IMR-90 (cell line): ENCODE results near the gene CCDC40. TPM values are rescaled to one million over a fixed set of nuclear protein-coding genes. Genes with fewer than 3 reads are reported as not detected.

Source experiments
- ATAC-seq: fragments of 200-7000 bp; cut with Tn5 transposase; 2 replicates; pipeline ENCODE4 v1.9.1; 2020; ENCODE audit warnings: low read depth, mild to moderate bottlenecking, moderate library complexity
- BruUV-seq: library from RNA; stranded (reverse); fragments of 400-500 nt; replicated peaks from 2 replicates; lab custom pipeline; 2021; lab: Mats Ljungman, UMichigan
- CTCF ChIA-PET: fragments of 300-600 bp; formaldehyde crosslinking; extraction: SDS; loops from one replicate; lab custom pipeline; 2021; ENCODE audit warnings: antibody characterized with exemption; lab: Yijun Ruan, JAX
- POLR2A ChIA-PET: fragments of 300-600 bp; sonication (Branson Sonifier 250); formaldehyde crosslinking; loops from one replicate; lab custom pipeline; 2022; ENCODE audit warnings: antibody characterized with exemption; ENCODE audit not compliant: unreplicated experiment; lab: Charles Lee
- DNase-seq: peaks from one replicate; pipeline ENCODE4 v3.0.0; 2013
- H2AFZ ChIP-seq: replicated peaks from 2 replicates; pipeline ENCODE3; 2013; ENCODE audit warnings: low read length, mild to moderate bottlenecking; ENCODE audit not compliant: poor library complexity
- H2AK5ac ChIP-seq: 2 replicates; pipeline ENCODE4 v1.6.1; 2013; ENCODE audit warnings: low read depth, low read length, inconsistent platforms
- H2AK9ac ChIP-seq: replicated peaks from 2 replicates; pipeline ENCODE3; 2013; ENCODE audit warnings: mild to moderate bottlenecking, low read depth, low read length, moderate library complexity; ENCODE audit not compliant: poor library complexity
- H2BK120ac ChIP-seq: 2 replicates; pipeline ENCODE4 v1.6.1; 2013; ENCODE audit warnings: low read depth, low read length, inconsistent platforms
- H2BK15ac ChIP-seq: 3 replicates; pipeline ENCODE4 v1.6.1; 2013; ENCODE audit warnings: low read depth, low read length, inconsistent platforms
- H2BK20ac ChIP-seq: 2 replicates; pipeline ENCODE4 v1.6.1; 2013; ENCODE audit warnings: low read depth, mild to moderate bottlenecking, inconsistent platforms, low read length, moderate library complexity
- H2BK5ac ChIP-seq: 2 replicates; pipeline ENCODE4 v1.6.1; 2013; ENCODE audit warnings: mild to moderate bottlenecking, low read depth, low read length, inconsistent platforms; ENCODE audit not compliant: poor library complexity, severe bottlenecking
- H3K14ac ChIP-seq: replicated peaks from 2 replicates; pipeline ENCODE4 v1.6.1; 2013; ENCODE audit warnings: low read depth, low read length, inconsistent platforms
- H3K18ac ChIP-seq: 2 replicates; pipeline ENCODE4 v1.6.1; 2013; ENCODE audit warnings: low read depth, low read length, control low read depth
- H3K23ac ChIP-seq: 2 replicates; pipeline ENCODE4 v1.6.1; 2013; ENCODE audit warnings: low read depth, low read length, inconsistent platforms
- H3K27ac ChIP-seq: 2 replicates; pipeline ENCODE4 v1.5.1; 2013; ENCODE audit warnings: mild to moderate bottlenecking, control low read depth, low read length; ENCODE audit not compliant: insufficient read depth
- H3K27me3 ChIP-seq: 2 replicates; pipeline ENCODE4 v1.6.1; 2013; ENCODE audit warnings: low read length; ENCODE audit not compliant: control insufficient read depth, insufficient read depth
- H3K36me3 ChIP-seq: 2 replicates; pipeline ENCODE4 v1.6.1; 2013; ENCODE audit warnings: low read length, mixed read lengths; ENCODE audit not compliant: control insufficient read depth, insufficient read depth
- H3K4ac ChIP-seq: 2 replicates; pipeline ENCODE4 v1.6.1; 2013; ENCODE audit warnings: low read depth, low read length, inconsistent platforms
- H3K4me1 ChIP-seq: 2 replicates; pipeline ENCODE4 v1.6.1; 2013; ENCODE audit warnings: low read length, mixed read lengths; ENCODE audit not compliant: control insufficient read depth, insufficient read depth
- H3K4me2 ChIP-seq: 2 replicates; pipeline ENCODE4 v1.6.1; 2013; ENCODE audit warnings: low read depth, mild to moderate bottlenecking, control low read depth, low read length, moderate library complexity
- H3K4me3 ChIP-seq: 2 replicates; pipeline ENCODE4 v1.5.1; 2013; ENCODE audit warnings: low read depth, mild to moderate bottlenecking, control low read depth, low read length, moderate library complexity; ENCODE audit not compliant: insufficient read depth
- H3K56ac ChIP-seq: 2 replicates; pipeline ENCODE4 v1.6.1; 2013; ENCODE audit warnings: low read length, inconsistent platforms; ENCODE audit not compliant: insufficient read depth; ENCODE audit errors: extremely low read depth
- H3K79me1 ChIP-seq, 2 experiments: 2 replicates each; pipeline ENCODE4 v1.6.1; 2013; ENCODE audit warnings: low read length in 2 of 2, inconsistent platforms in 1 of 2, low read depth in 1 of 2
- H3K9ac ChIP-seq: 2 replicates; pipeline ENCODE4 v1.6.1; 2013; ENCODE audit warnings: low read depth, low read length, control low read depth
- H3K9me1 ChIP-seq: 2 replicates; pipeline ENCODE4 v1.6.1; 2013; ENCODE audit warnings: low read length, inconsistent platforms; ENCODE audit not compliant: insufficient read depth
- H3K9me3 ChIP-seq: 2 replicates; pipeline ENCODE4 v1.6.1; 2013; ENCODE audit warnings: low read length; ENCODE audit not compliant: control insufficient read depth, insufficient read depth
- H4K20me1 ChIP-seq: 2 replicates; pipeline ENCODE4 v1.6.1; 2013; ENCODE audit warnings: low read length, inconsistent platforms; ENCODE audit not compliant: insufficient read depth
- H4K5ac ChIP-seq: 2 replicates; pipeline ENCODE4 v1.6.1; 2013; ENCODE audit warnings: mild to moderate bottlenecking, low read depth, low read length, control low read depth
- H4K8ac ChIP-seq, 2 experiments: 2 replicates each; pipeline ENCODE4 v1.6.1; 2013; ENCODE audit warnings: low read depth in 2 of 2, low read length in 2 of 2, control low read depth in 1 of 2, inconsistent platforms in 1 of 2
- H4K91ac ChIP-seq: 2 replicates; pipeline ENCODE4 v1.6.1; 2013; ENCODE audit warnings: low read depth, low read length, inconsistent platforms; ENCODE audit not compliant: insufficient read depth
- BHLHE40 ChIP-seq: fragments of 150-350 bp; IDR thresholded peaks from 2 replicates; pipeline ENCODE4 v1.6.1; 2016; ENCODE audit warnings: mild to moderate bottlenecking, low read depth, low read length
- CEBPB ChIP-seq: IDR thresholded peaks from 2 replicates; pipeline ENCODE4 v1.6.1; 2012; ENCODE audit warnings: low read depth, low read length, improper control_type of control experiment
- CHD1 ChIP-seq: IDR thresholded peaks from 2 replicates; pipeline ENCODE4 v1.6.1; 2012; ENCODE audit warnings: low read depth, low read length, improper control_type of control experiment
- FOS ChIP-seq: fragments of 150-350 bp; IDR thresholded peaks from 2 replicates; pipeline ENCODE4 v1.6.1; 2016; ENCODE audit warnings: low read depth, low read length
- MAFK ChIP-seq: IDR thresholded peaks from 2 replicates; pipeline ENCODE4 v1.6.1; 2012; ENCODE audit warnings: low read depth, low read length, improper control_type of control experiment
- MAZ ChIP-seq: IDR thresholded peaks from 2 replicates; pipeline ENCODE4 v1.6.1; 2012; ENCODE audit warnings: low read depth, mild to moderate bottlenecking, low read length, improper control_type of control experiment, moderate library complexity, borderline replicate concordance
- MXI1 ChIP-seq: IDR thresholded peaks from 2 replicates; pipeline ENCODE4 v1.6.1; 2012; ENCODE audit warnings: low read depth, mild to moderate bottlenecking, low read length, moderate library complexity, borderline replicate concordance
- NFE2L2 ChIP-seq: fragments of 150-350 bp; IDR thresholded peaks from 2 replicates; pipeline ENCODE4 v1.6.1; 2016; ENCODE audit warnings: low read depth, mild to moderate bottlenecking, low read length
- POLR2A ChIP-seq: IDR thresholded peaks from 2 replicates; pipeline ENCODE4 v1.6.1; 2012; ENCODE audit warnings: mild to moderate bottlenecking, low read depth, low read length
- RAD21 ChIP-seq: IDR thresholded peaks from 2 replicates; pipeline ENCODE4 v1.6.1; 2012; ENCODE audit warnings: low read length, improper control_type of control experiment
- RCOR1 ChIP-seq: IDR thresholded peaks from 2 replicates; pipeline ENCODE4 v1.6.1; 2012; ENCODE audit warnings: mild to moderate bottlenecking, low read length, improper control_type of control experiment; ENCODE audit not compliant: insufficient replicate concordance
- RFX5 ChIP-seq: IDR thresholded peaks from 2 replicates; pipeline ENCODE4 v1.8.0; 2012; ENCODE audit warnings: low read depth, mild to moderate bottlenecking, low read length, moderate library complexity
- SMC3 ChIP-seq: fragments of 150-350 bp; IDR thresholded peaks from 2 replicates; pipeline ENCODE4 v1.6.1; 2016; ENCODE audit warnings: low read depth, mild to moderate bottlenecking, antibody characterized with exemption, low read length, moderate library complexity
- USF2 ChIP-seq: fragments of 150-350 bp; IDR thresholded peaks from 2 replicates; pipeline ENCODE4 v1.6.1; 2017; ENCODE audit warnings: mild to moderate bottlenecking, antibody characterized with exemption, low read length, low read depth
- WGBS, 2 experiments: methylation state at CpG; one replicate each; pipeline versions ENCODE4 v1.1.5 to v1.1.7; 2013; ENCODE audit warnings: missing lambda C conversion rate in 2 of 2; ENCODE audit not compliant: insufficient read length in 1 of 2; ENCODE audit errors: extremely low coverage in 2 of 2; 5-methylcytosine and 5-hydroxymethylcytosine counted together
- dilution Hi-C: fragments of 300-500 bp; cut with HindIII; formaldehyde crosslinking; loops from one replicate; pipeline ENCODE4 v1.14.3; 2018; ENCODE audit warnings: low sequenced_read_pairs; ENCODE audit not compliant: unreplicated experiment
- in situ Hi-C: fragments of 300-500 bp; cut with MboI; formaldehyde crosslinking; loops from 3 replicates; pipeline ENCODE4 v1.14.3; 2019; ENCODE audit warnings: low sequenced_read_pairs, inconsistent platforms, mixed read lengths
- intact Hi-C: fragments of 100-400 bp; cut with micrococcal nuclease; formaldehyde crosslinking; loops from 2 replicates; pipeline ENCODE4 v1.10.0; 2022
- polyA plus RNA-seq, 3 experiments: library from polyadenylated mRNA; depleted of rRNA; stranded (reverse); fragments of >200 nt; gene quantifications; 2 replicates each; pipeline ENCODE4 v1.2.3, GENCODE V29; 2012; ENCODE audit warnings: low replicate concordance in 1 of 3
- total RNA-seq: library from RNA; depleted of rRNA; stranded (reverse); fragments of >200 nt; gene quantifications from 2 replicates; pipeline ENCODE4 v1.2.3, GENCODE V29; 2012
- TF ChIP-seq, protein P1 (sequence below): fragments of 150-350 bp; IDR thresholded peaks from 2 replicates; pipeline ENCODE4 v1.6.1; 2016; ENCODE audit warnings: low read depth, mild to moderate bottlenecking, low read length, moderate library complexity, borderline replicate concordance
- TF ChIP-seq, protein P2 (sequence below): conservative IDR thresholded peaks from 2 replicates; pipeline ENCODE4 v1.5.1; 2012; ENCODE audit warnings: mild to moderate bottlenecking, low read depth, low read length, improper control_type of control experiment

The CCDC40 gene
- total and polyA plus RNA-seq, 2 of the 4 experiments (the other 2 are of a cell fraction) = 0.90 to 4.7 TPM

DNA sequence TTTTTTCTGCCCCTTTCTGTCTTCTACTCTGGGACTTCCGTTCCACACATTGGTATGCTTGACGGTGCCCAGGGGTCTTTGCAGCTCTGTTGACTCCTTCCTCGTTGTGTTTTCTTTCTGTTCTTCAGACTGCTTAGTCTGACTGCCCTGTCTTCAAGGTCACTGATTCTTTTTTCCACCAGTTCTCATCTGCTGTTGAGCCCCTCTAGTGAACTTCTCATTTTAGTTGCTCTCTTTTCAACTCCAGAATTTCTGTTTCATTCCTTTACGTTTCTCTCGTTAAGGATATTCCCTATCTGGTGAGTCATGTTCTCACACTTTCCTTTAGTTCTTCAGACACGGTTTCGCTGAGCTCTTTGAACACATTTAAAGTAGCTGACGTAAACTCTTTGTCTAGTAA, 78.7 kb downstream of the CCDC40 start:
- no peaks in the 10 kb centered on the region for H3K9me3 ChIP-seq
- H2BK15ac ChIP-seq = no peak overlapping the region
- H3K23ac ChIP-seq = no peak overlapping the region
- in situ Hi-C loops (no loop called here), intact Hi-C loops (no loop called here), dilution Hi-C loops (no loop called here)
- no peak overlapping the region for H2BK120ac ChIP-seq
- peaks cover 7% of the 10 kb centered on the region for H3K9me1 ChIP-seq
- no peak overlapping the region for H2AFZ ChIP-seq
- no peak overlapping the region for H2BK5ac ChIP-seq
- H3K36me3 ChIP-seq = peaks cover 3% of the 10 kb centered on the region; the same call in 1 of the 2 replicates
- H3K56ac ChIP-seq = no peak overlapping the region
- TF ChIP-seq MXI1 = no peak
- TF ChIP-seq USF2 = no peak
- TF ChIP-seq NFE2L2 = no peak
- no peak for TF ChIP-seq RAD21
- TF ChIP-seq, protein P1, sequence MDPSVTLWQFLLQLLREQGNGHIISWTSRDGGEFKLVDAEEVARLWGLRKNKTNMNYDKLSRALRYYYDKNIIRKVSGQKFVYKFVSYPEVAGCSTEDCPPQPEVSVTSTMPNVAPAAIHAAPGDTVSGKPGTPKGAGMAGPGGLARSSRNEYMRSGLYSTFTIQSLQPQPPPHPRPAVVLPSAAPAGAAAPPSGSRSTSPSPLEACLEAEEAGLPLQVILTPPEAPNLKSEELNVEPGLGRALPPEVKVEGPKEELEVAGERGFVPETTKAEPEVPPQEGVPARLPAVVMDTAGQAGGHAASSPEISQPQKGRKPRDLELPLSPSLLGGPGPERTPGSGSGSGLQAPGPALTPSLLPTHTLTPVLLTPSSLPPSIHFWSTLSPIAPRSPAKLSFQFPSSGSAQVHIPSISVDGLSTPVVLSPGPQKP = no peak
- TF ChIP-seq BHLHE40 = no peak
- no peak for TF ChIP-seq MAFK
- TF ChIP-seq, protein P2, sequence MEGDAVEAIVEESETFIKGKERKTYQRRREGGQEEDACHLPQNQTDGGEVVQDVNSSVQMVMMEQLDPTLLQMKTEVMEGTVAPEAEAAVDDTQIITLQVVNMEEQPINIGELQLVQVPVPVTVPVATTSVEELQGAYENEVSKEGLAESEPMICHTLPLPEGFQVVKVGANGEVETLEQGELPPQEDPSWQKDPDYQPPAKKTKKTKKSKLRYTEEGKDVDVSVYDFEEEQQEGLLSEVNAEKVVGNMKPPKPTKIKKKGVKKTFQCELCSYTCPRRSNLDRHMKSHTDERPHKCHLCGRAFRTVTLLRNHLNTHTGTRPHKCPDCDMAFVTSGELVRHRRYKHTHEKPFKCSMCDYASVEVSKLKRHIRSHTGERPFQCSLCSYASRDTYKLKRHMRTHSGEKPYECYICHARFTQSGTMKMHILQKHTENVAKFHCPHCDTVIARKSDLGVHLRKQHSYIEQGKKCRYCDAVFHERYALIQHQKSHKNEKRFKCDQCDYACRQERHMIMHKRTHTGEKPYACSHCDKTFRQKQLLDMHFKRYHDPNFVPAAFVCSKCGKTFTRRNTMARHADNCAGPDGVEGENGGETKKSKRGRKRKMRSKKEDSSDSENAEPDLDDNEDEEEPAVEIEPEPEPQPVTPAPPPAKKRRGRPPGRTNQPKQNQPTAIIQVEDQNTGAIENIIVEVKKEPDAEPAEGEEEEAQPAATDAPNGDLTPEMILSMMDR = no peak
- TF ChIP-seq CEBPB = no peak
- TF ChIP-seq MAZ = no peak
- TF ChIP-seq FOS = no peak
- TF ChIP-seq SMC3 = no peak
- no peak for TF ChIP-seq RCOR1
- TF ChIP-seq POLR2A = no peak
- no peak for TF ChIP-seq RFX5
- TF ChIP-seq CHD1 = no peak
- WGBS, 2 experiments = 87% methylated on average over 8 of the region's 8 CpGs; no CpG with 5 or more reads in 1 of the 2 experiments
- no peak overlapping the region for H3K4ac ChIP-seq
- H4K5ac ChIP-seq = no peak overlapping the region
- DNase-seq (no peak), ATAC-seq (no peak)
- H2BK20ac ChIP-seq = no peak overlapping the region
- no peak overlapping the region for H4K91ac ChIP-seq
- no peak overlapping the region for H3K9ac ChIP-seq
- H3K4me3 ChIP-seq = no peak overlapping the region
- H3K18ac ChIP-seq = no peak overlapping the region
- ChIA-PET POLR2A (no interaction called here), CTCF (interaction anchor here (0.5 to 1.5 kb wide), 2 partner anchors 9 to 1076 kb away, joined by 3 to 5 read pairs; no protein-coding TSS in a partner anchor)
- no peak overlapping the region for H3K14ac ChIP-seq
- no peak overlapping the region for H3K4me2 ChIP-seq
- H2AK9ac ChIP-seq = no peak overlapping the region
- no peak overlapping the region for H3K27ac ChIP-seq
- H4K20me1 ChIP-seq = no peaks in the 10 kb centered on the region
- no peak overlapping the region for H4K8ac ChIP-seq
- BruUV-seq = no TSS peak
- no peak overlapping the region for H2AK5ac ChIP-seq
- H3K4me1 ChIP-seq = peaks cover 5% of the 10 kb centered on the region
- H3K27me3 ChIP-seq = no peaks in the 10 kb centered on the region
- H3K79me1 ChIP-seq = no peaks in the 10 kb centered on the region
